Measurements from ENCODE around the gene TM9SF4. TPM values are rescaled to one million over a fixed set of nuclear protein-coding genes. Genes with fewer than 3 reads are reported as not detected.

Gene TM9SF4
- total and polyA plus RNA-seq, 2 of the 8 experiments (the other 6 are each of a cell fraction or from before 2014, with no cell fraction given) = 38.4 to 68.7 TPM

- TF ChIP-seq TCF12 (IDR thresholded peaks at IDR 0.05; ENCODE audit: low read depth, low read length) (no peak), SP4 (IDR thresholded peaks at IDR 0.05; ENCODE audit: low read length) (no peak)
Measured at GRCh38 chr20:32186506-32186905, 77.0 kb downstream of the TM9SF4 start (continued).

All from H1 (cell line).